ENCODE data around the gene ZNF319.

The ZNF319 gene

GRCh38 chr16:57951204-57951960 is 49.1 kb downstream of the ZNF319 start:
- DNase-seq = no peak

- DNase-seq = no peak
Observed at GRCh38 chr16:57950382-57950781, 50.1 kb downstream of the ZNF319 start.

- peak in 2 of 4 experiments; percentile 8 to 16 for DNase-seq
Observed at GRCh38 chr16:57949595-57950238, 50.8 kb downstream of the ZNF319 start.

- no peak for DNase-seq
Observed at GRCh38 chr16:57949013-57949412, 51.5 kb downstream of the ZNF319 start.

GRCh38 chr16:57948027-57948426 is 52.4 kb downstream of the ZNF319 start:
- DNase-seq = no peak

GRCh38 chr16:57947261-57947660 is 53.2 kb downstream of the ZNF319 start:
- DNase-seq = peak; percentile 49 to 75 (median 69)

GRCh38 chr16:57946181-57946801 is 54.2 kb downstream of the ZNF319 start:
- no peak for DNase-seq

GRCh38 chr16:57945740-57946138 is 54.7 kb downstream of the ZNF319 start:
- no peak for DNase-seq

GRCh38 chr16:57944970-57945739 is 55.3 kb downstream of the ZNF319 start:
- no peak for DNase-seq
